CD14-positive monocyte (primary cell): ENCODE results near the gene TMEM209. TPM values are rescaled to one million over a fixed set of nuclear protein-coding genes. Genes with fewer than 3 reads are reported as not detected.

Experiments used
- DNase-seq, 3 donors: peaks; one replicate each; pipeline ENCODE4 v3.0.0-alpha.2; 2011 to 2022
- H2AFZ ChIP-seq: 2 replicates; pipeline ENCODE4 v1.6.0; 2012; ENCODE audit warnings: mild to moderate bottlenecking, low read depth, low read length, inconsistent platforms; ENCODE audit not compliant: insufficient read depth, poor library complexity, severe bottlenecking
- H3K27ac ChIP-seq, 2 donors: 1 replicate in 1 of 2; 2 replicates in 1 of 2; pipeline ENCODE4 v1.5.1; 2012 to 2013; ENCODE audit warnings: low read length in 2 of 2, control low read depth in 1 of 2, inconsistent platforms in 1 of 2, low read depth in 1 of 2, mild to moderate bottlenecking in 1 of 2
- H3K27me3 ChIP-seq, 2 donors: one replicate each; pipeline versions ENCODE4 v1.6.0 to v1.6.1; 2011 to 2013; ENCODE audit warnings: low read length in 2 of 2; ENCODE audit not compliant: control insufficient read depth in 2 of 2, insufficient read depth in 2 of 2
- H3K36me3 ChIP-seq, 2 donors: replicated peaks in 1 of 2; 1 replicate in 1 of 2; 2 replicates in 1 of 2; pipeline versions ENCODE4 v1.5.1 to v1.6.1; 2012 to 2013; ENCODE audit warnings: low read length in 2 of 2, control low read depth in 1 of 2, inconsistent platforms in 1 of 2, mild to moderate bottlenecking in 1 of 2; ENCODE audit not compliant: insufficient read depth in 2 of 2, control insufficient read depth in 1 of 2
- H3K4me1 ChIP-seq, 2 donors: 1 replicate in 1 of 2; 2 replicates in 1 of 2; pipeline versions ENCODE4 v1.5.1 to v1.6.1; 2012 to 2013; ENCODE audit warnings: low read length in 2 of 2, control low read depth in 1 of 2, inconsistent platforms in 1 of 2, mild to moderate bottlenecking in 1 of 2, moderate library complexity in 1 of 2; ENCODE audit not compliant: insufficient read depth in 2 of 2, control insufficient read depth in 1 of 2
- H3K4me2 ChIP-seq: replicated peaks from 2 replicates; pipeline ENCODE3; 2012; ENCODE audit warnings: low read length, moderate library complexity, mild to moderate bottlenecking; ENCODE audit not compliant: poor library complexity, severe bottlenecking; ENCODE audit errors: extremely low read depth
- H3K4me3 ChIP-seq, 3 experiments: fragments of 200-600 bp in 1 of 3; sonication (generic) in 1 of 3; replicated peaks in 1 of 3; 1 replicate in 2 of 3; 2 replicates in 1 of 3; pipeline ENCODE4 v1.5.1; 2011 to 2013; ENCODE audit warnings: low read length in 3 of 3, mild to moderate bottlenecking in 3 of 3, control low read depth in 2 of 3, low read depth in 2 of 3, inconsistent platforms in 1 of 3, moderate library complexity in 1 of 3
- H3K79me2 ChIP-seq: 2 replicates; pipeline ENCODE4 v1.6.0; 2012; ENCODE audit warnings: mild to moderate bottlenecking, control low read depth, inconsistent platforms, low read length, moderate library complexity; ENCODE audit not compliant: insufficient read depth
- H3K9ac ChIP-seq: 2 replicates; pipeline ENCODE4 v1.6.0; 2017; ENCODE audit warnings: low read length, mild to moderate bottlenecking; ENCODE audit not compliant: insufficient read depth, poor library complexity, severe bottlenecking
- H3K9me3 ChIP-seq, 2 donors: replicated peaks in 1 of 2; 1 replicate in 1 of 2; 2 replicates in 1 of 2; pipeline versions ENCODE4 v1.5.1 to v1.6.1; 2012 to 2013; ENCODE audit warnings: low read length in 2 of 2, control low read depth in 1 of 2; ENCODE audit not compliant: control insufficient read depth in 1 of 2, insufficient read depth in 1 of 2
- H4K20me1 ChIP-seq: 2 replicates; pipeline ENCODE4 v1.6.0; 2012; ENCODE audit warnings: mild to moderate bottlenecking, low read length, control low read depth, moderate library complexity; ENCODE audit not compliant: insufficient read depth
- H3K27ac Mint-ChIP-seq, 7 donors: one replicate each; pipeline ENCODE4 v1.8.0; 2020; ENCODE audit warnings: mild to moderate bottlenecking in 7 of 7, mixed read lengths in 7 of 7, moderate library complexity in 6 of 7, inconsistent platforms in 2 of 7
- H3K27me3 Mint-ChIP-seq, 3 donors: one replicate each; pipeline ENCODE4 v1.8.0; 2021 to 2022; ENCODE audit warnings: low read depth in 3 of 3, mild to moderate bottlenecking in 3 of 3, mixed read lengths in 3 of 3, moderate library complexity in 3 of 3, inconsistent platforms in 1 of 3
- H3K36me3 Mint-ChIP-seq, 2 donors: one replicate each; pipeline ENCODE4 v1.8.0; 2020; ENCODE audit warnings: mixed read lengths in 2 of 2, inconsistent platforms in 1 of 2, mild to moderate bottlenecking in 1 of 2
- H3K4me1 Mint-ChIP-seq: one replicate; pipeline ENCODE4 v1.8.0; 2020; ENCODE audit warnings: mild to moderate bottlenecking, mixed read lengths
- H3K4me3 Mint-ChIP-seq, 2 donors: one replicate each; pipeline ENCODE4 v1.8.0; 2020; ENCODE audit warnings: mild to moderate bottlenecking in 2 of 2, mixed read lengths in 2 of 2, moderate library complexity in 1 of 2
- H3K9me3 Mint-ChIP-seq, 7 donors: one replicate each; pipeline ENCODE4 v1.8.0; 2020 to 2022; ENCODE audit warnings: mixed read lengths in 7 of 7, mild to moderate bottlenecking in 6 of 7, moderate library complexity in 6 of 7, inconsistent platforms in 2 of 7
- CTCF ChIP-seq: fragments of 200-600 bp; IDR thresholded peaks from one replicate; pipeline ENCODE4 v1.8.0; 2022; ENCODE audit warnings: antibody characterized with exemption, mild to moderate bottlenecking
- WGBS: methylation state at CpG from one replicate; pipeline ENCODE4 v1.1.5; 2013; ENCODE audit warnings: missing lambda C conversion rate; ENCODE audit not compliant: insufficient coverage; 5-methylcytosine and 5-hydroxymethylcytosine counted together
- intact Hi-C, 2 donors: fragments of 100-400 bp; cut with micrococcal nuclease; formaldehyde crosslinking; loops; one replicate each; pipeline versions ENCODE4 v1.15.0 to v1.15.1; 2023
- polyA plus RNA-seq, 3 donors: library from polyadenylated mRNA; depleted of rRNA in 1 of 3; unstranded in 2 of 3; stranded (reverse) in 1 of 3; fragments of 300-500 nt in 2 of 3; fragments of >200 nt in 1 of 3; fragmentation: Illumina TruSeq in 2 of 3; gene quantifications; 1 replicate in 2 of 3; 2 replicates in 1 of 3; pipeline ENCODE4 v1.2.3, GENCODE V29; 2012 to 2021

The TMEM209 gene
- polyA plus RNA-seq, 3 donors = 7.7 to 16.7 (median 9.6) TPM

DNA sequence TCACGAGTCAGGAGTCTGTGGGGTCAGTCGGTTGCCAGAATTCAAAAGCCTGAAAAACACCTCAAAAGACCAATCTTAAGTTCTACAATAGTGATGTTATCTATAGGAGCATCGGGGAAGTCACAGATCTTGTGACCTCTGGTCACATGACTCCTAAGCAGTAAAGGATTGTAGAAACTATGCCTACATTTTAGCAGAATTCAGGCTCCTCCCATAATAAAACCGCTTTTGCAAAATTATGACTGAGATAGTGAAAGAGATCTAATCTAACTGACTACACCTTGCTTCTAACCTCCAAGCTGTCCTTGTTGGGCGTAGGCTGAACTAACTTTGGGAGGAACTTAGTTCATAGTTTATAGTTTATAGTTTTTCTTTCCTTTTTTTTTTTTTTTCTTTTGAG lies 19.0 kb upstream of the TMEM209 start:
- no CpG with 5 or more reads among the region's 5 CpGs for WGBS
- Mint-ChIP-seq H3K27me3 (peaks cover 0 to 3% (median 2%) of the 10 kb centered on the region in 3 donors), H3K9me3 (peaks cover 2 to 12% (median 5%) of the 10 kb centered on the region in 7 donors), H3K36me3 (no peaks in the 10 kb centered on the region), H3K27ac (no peak overlapping the region), H3K4me3 (no peak overlapping the region), H3K4me1 (no peaks in the 10 kb centered on the region)
- Histone ChIP-seq H3K4me1 (no peaks in the 10 kb centered on the region), H4K20me1 (no peaks in the 10 kb centered on the region), H3K9ac (no peak overlapping the region), H3K27ac (no peak overlapping the region), H3K4me3 (no peak overlapping the region), H3K9me3 (no peaks in the 10 kb centered on the region), H2AFZ (no peak overlapping the region), H3K36me3 (no peaks in the 10 kb centered on the region), H3K27me3 (no peaks in the 10 kb centered on the region), H3K4me2 (no peak overlapping the region), H3K79me2 (no peaks in the 10 kb centered on the region)
- intact Hi-C loops = no loop called here
- TF ChIP-seq CTCF = no peak
- no peak for DNase-seq

DNA sequence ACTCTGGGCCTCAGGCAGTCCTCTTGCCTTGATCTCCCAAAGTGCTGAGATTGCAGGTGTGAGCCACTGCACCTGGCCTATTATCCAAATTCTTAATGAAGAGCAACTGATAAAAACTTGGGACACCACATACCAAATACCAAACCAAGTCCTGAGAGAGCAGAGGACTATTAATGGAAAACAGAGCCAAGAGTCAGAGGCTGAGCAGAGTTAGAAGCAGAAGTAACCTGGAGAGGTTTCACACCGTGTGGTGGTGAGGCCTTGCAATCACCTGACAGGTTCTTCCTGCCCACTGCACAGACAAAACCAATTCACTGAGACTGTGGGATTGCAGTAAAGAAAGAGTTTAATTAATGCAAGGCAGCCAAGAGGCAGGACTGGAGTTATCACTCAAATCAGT lies 18.4 kb upstream of the TMEM209 start:
- H3K36me3 Mint-ChIP-seq = no peaks in the 10 kb centered on the region
- no CpG with 5 or more reads among the region's 1 CpG for WGBS
- no peak overlapping the region for H3K4me3 Mint-ChIP-seq
- no peaks in the 10 kb centered on the region for H3K9me3 ChIP-seq
- intact Hi-C loops = no loop called here
- H3K4me1 Mint-ChIP-seq = no peaks in the 10 kb centered on the region
- no peak overlapping the region for H3K4me2 ChIP-seq
- H3K27ac ChIP-seq = no peak overlapping the region
- DNase-seq = no peak
- H3K36me3 ChIP-seq = no peaks in the 10 kb centered on the region
- no peaks in the 10 kb centered on the region for H3K27me3 ChIP-seq
- H2AFZ ChIP-seq = no peak overlapping the region
- peaks cover 2 to 12% (median 5%) of the 10 kb centered on the region in 7 donors for H3K9me3 Mint-ChIP-seq
- H3K4me3 ChIP-seq = no peak overlapping the region
- no peaks in the 10 kb centered on the region for H3K4me1 ChIP-seq
- H4K20me1 ChIP-seq = no peaks in the 10 kb centered on the region
- no peak overlapping the region for H3K9ac ChIP-seq
- peaks cover 0 to 3% (median 2%) of the 10 kb centered on the region in 3 donors for H3K27me3 Mint-ChIP-seq
- no peaks in the 10 kb centered on the region for H3K79me2 ChIP-seq
- TF ChIP-seq CTCF = no peak
- H3K27ac Mint-ChIP-seq = peak overlapping the region in 1 of 7 donors; percentile 15
